A673 (cell line): ENCODE results near the gene IL6R.

Experiments used
- EZH2 ChIP-seq: fragments of 200-600 bp; sonication (generic); IDR thresholded peaks from 2 replicates; pipeline ENCODE4 v1.6.1; 2017; ENCODE audit warnings: borderline replicate concordance, low read depth, mild to moderate bottlenecking, mixed read lengths, antibody characterized with exemption, low read length; ENCODE audit not compliant: poor library complexity, severe bottlenecking
- TF ChIP-seq, protein P1 (sequence below): fragments of 300-800, 200-600 bp; sonication (generic); conservative IDR thresholded peaks from 2 replicates; pipeline ENCODE4 v1.5.1; 2017; ENCODE audit warnings: low read depth, mild to moderate bottlenecking, antibody characterized with exemption, low read length, moderate library complexity, mixed read lengths

- TF ChIP-seq, protein P1, sequence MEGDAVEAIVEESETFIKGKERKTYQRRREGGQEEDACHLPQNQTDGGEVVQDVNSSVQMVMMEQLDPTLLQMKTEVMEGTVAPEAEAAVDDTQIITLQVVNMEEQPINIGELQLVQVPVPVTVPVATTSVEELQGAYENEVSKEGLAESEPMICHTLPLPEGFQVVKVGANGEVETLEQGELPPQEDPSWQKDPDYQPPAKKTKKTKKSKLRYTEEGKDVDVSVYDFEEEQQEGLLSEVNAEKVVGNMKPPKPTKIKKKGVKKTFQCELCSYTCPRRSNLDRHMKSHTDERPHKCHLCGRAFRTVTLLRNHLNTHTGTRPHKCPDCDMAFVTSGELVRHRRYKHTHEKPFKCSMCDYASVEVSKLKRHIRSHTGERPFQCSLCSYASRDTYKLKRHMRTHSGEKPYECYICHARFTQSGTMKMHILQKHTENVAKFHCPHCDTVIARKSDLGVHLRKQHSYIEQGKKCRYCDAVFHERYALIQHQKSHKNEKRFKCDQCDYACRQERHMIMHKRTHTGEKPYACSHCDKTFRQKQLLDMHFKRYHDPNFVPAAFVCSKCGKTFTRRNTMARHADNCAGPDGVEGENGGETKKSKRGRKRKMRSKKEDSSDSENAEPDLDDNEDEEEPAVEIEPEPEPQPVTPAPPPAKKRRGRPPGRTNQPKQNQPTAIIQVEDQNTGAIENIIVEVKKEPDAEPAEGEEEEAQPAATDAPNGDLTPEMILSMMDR: no peak
- TF ChIP-seq EZH2: no peak
Measured at GRCh38 chr1:154417338-154417608, 12.1 kb downstream of the IL6R start.
